Measurements from ENCODE around the gene PHACTR1.

PHACTR1 gene

DNA sequence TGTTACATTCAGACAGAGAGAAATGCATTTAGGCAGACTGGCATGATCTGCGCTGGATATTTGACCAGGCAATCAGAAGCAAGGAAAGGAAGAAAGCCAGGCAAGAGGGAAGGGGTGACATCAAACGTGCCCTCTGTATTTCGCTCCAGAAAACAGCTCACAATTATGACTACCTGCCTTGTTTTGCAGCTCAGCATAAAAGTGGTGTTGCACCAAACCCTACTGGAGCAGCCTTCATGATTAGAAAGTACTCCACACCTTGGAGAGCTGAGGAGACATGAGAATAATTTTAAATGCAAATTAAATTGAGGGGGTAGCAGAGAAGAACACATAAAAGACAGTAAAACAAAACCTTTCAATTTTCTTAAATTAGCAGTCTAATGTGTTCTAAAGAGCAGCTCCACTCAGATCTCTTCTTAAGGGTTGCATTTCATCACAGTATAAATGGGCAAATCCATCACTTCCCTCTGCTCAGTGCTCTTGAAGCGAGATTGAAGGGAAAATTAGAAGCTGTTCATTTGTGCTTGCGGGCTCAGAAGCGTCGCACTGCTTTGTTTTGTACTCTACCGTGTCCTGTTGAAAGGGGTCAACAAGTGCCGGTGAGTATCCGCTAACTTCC, at the start of gene PHACTR1:
PHACTR1 (plus strand) TSS at position 470 of the 619 bp plus-strand sequence.
- no CpG with 5 or more reads among the region's 10 CpGs for WGBS (ENCODE audit: insufficient coverage, insufficient read length)
- no peak within 1 kb of the TSS for H3K4me3 ChIP-seq (ENCODE audit: low read length)
- H3K27me3 ChIP-seq (ENCODE audit: control insufficient read depth, insufficient read depth, low read length) = no peaks in the 10 kb centered on the region
- no peaks in the 10 kb centered on the region for H3K36me3 ChIP-seq (ENCODE audit: control insufficient read depth, insufficient read depth, low read length)
- no peaks in the 10 kb centered on the region for H3K9me3 ChIP-seq (ENCODE audit: control insufficient read depth, insufficient read depth, low read length)
- peaks cover 3% of the 10 kb centered on the region; the same call in 1 of the 2 replicates for H3K4me1 ChIP-seq (ENCODE audit: control insufficient read depth, insufficient read depth, low read length)
- H3K27ac ChIP-seq (ENCODE audit: low read length) = no peak within 1 kb of the TSS
- DNase-seq (ENCODE audit: low read depth, low spot score) = no peak

DNA sequence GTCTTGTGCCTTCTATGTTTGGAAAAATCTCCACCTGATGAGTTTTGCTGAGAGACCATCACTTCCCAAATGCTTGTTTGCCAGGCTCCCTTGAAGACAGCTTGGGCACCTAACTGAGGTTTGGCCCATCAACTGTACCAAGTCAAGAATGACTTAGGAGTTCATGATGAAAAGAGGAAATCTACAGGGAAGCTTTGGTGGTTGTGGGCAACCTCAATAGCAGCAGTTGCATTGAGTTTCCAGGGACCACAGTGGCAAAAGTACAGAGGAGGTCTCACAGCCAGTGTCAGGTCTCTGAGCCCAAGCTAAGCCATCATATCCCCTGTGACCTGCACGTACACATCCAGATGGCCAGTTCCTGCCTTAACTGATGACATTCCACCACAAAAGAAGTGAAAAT, 49.7 kb upstream of the PHACTR1 start:
- no peaks in the 10 kb centered on the region for H3K9me3 ChIP-seq (ENCODE audit: control insufficient read depth, insufficient read depth, low read length)
- no peaks in the 10 kb centered on the region for H3K27me3 ChIP-seq (ENCODE audit: control insufficient read depth, insufficient read depth, low read length)
- H3K27ac ChIP-seq (ENCODE audit: low read length) = no peak overlapping the region
- H3K4me3 ChIP-seq (ENCODE audit: low read length) = no peak overlapping the region
- no CpG with 5 or more reads among the region's 1 CpG for WGBS (ENCODE audit: insufficient coverage, insufficient read length)
- no peaks in the 10 kb centered on the region for H3K36me3 ChIP-seq (ENCODE audit: control insufficient read depth, insufficient read depth, low read length)
- DNase-seq (ENCODE audit: low read depth, low spot score) = no peak
- no peaks in the 10 kb centered on the region for H3K4me1 ChIP-seq (ENCODE audit: control insufficient read depth, insufficient read depth, low read length)

DNA sequence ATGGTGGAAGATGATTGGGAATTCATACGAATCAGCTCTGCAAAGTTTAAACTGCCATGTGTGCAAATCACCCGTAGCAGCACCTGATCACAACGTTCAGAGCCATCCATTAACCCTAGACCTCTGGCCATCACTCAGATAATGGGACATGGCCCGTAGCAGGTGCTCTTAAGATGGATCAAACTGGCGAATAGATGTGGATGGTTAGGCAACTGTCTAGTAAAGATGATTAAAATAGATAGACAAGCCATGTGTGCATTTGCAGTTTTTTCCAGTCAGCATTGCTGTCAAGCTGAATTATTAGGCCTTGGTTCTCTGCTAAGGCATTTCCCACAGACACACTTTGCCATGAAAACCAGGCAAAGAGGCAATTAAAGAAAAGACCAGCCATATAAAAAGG, 40.6 kb upstream of the PHACTR1 start:
- no CpG with 5 or more reads among the region's 5 CpGs for WGBS (ENCODE audit: insufficient coverage, insufficient read length)
- no peaks in the 10 kb centered on the region for H3K36me3 ChIP-seq (ENCODE audit: control insufficient read depth, insufficient read depth, low read length)
- DNase-seq (ENCODE audit: low read depth, low spot score) = no peak
- no peak overlapping the region for H3K4me3 ChIP-seq (ENCODE audit: low read length)
- H3K27me3 ChIP-seq (ENCODE audit: control insufficient read depth, insufficient read depth, low read length) = no peaks in the 10 kb centered on the region
- no peaks in the 10 kb centered on the region for H3K9me3 ChIP-seq (ENCODE audit: control insufficient read depth, insufficient read depth, low read length)
- no peak overlapping the region for H3K27ac ChIP-seq (ENCODE audit: low read length)
- H3K4me1 ChIP-seq (ENCODE audit: control insufficient read depth, insufficient read depth, low read length) = peaks cover 1% of the 10 kb centered on the region; the same call in 1 of the 2 replicates

DNA sequence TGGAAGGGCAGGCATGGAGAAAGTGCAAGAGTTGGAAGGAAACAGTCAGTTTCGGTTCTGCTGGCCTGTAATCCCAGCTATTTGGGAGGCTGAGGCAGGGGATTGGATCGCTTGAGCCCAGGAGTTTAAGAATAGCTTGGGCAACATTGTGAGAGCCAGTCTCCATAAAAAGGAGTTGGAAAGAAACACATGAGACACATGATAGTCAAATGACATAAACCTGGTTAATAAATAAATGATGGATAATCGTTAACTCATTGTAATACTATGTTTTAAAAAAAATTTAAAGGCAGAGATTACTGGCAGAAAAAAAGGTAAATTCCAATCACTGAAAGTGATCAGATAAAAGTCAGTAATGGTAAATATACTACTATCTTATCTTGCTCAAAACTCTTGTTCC, 37.2 kb upstream of the PHACTR1 start:
- no peak for DNase-seq (ENCODE audit: low read depth, low spot score)
- Histone ChIP-seq H3K4me1 (ENCODE audit: control insufficient read depth, insufficient read depth, low read length) (no peaks in the 10 kb centered on the region), H3K4me3 (ENCODE audit: low read length) (no peak overlapping the region), H3K9me3 (ENCODE audit: control insufficient read depth, insufficient read depth, low read length) (no peaks in the 10 kb centered on the region), H3K27me3 (ENCODE audit: control insufficient read depth, insufficient read depth, low read length) (no peaks in the 10 kb centered on the region), H3K27ac (ENCODE audit: low read length) (no peak overlapping the region), H3K36me3 (ENCODE audit: control insufficient read depth, insufficient read depth, low read length) (no peaks in the 10 kb centered on the region)
- no CpG with 5 or more reads among the region's 3 CpGs for WGBS (ENCODE audit: insufficient coverage, insufficient read length)

DNA sequence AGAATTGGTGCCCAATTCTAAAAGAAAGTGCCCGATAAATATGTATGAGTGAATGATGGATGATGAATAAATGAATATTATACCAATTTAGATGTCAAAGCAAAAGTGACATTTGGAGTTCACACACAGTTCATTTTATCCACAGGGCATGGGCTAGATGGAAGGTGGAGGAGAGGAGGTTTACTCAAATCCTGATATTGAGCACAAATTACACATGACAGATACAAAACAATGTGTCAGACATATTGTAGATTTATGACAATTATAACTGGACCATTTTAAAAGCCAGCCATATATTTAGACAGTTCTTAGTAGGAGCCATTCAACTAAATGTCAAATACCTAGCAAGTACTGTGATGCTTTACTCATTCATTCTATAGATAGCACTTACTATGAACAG, 23.4 kb upstream of the PHACTR1 start:
- H3K4me1 ChIP-seq (ENCODE audit: control insufficient read depth, insufficient read depth, low read length) = no peaks in the 10 kb centered on the region
- H3K9me3 ChIP-seq (ENCODE audit: control insufficient read depth, insufficient read depth, low read length) = no peaks in the 10 kb centered on the region
- no peaks in the 10 kb centered on the region for H3K36me3 ChIP-seq (ENCODE audit: control insufficient read depth, insufficient read depth, low read length)
- no peak overlapping the region for H3K27ac ChIP-seq (ENCODE audit: low read length)
- no CpG with 5 or more reads among the region's 1 CpG for WGBS (ENCODE audit: insufficient coverage, insufficient read length)
- no peak for DNase-seq (ENCODE audit: low read depth, low spot score)
- no peaks in the 10 kb centered on the region for H3K27me3 ChIP-seq (ENCODE audit: control insufficient read depth, insufficient read depth, low read length)
- H3K4me3 ChIP-seq (ENCODE audit: low read length) = no peak overlapping the region

DNA sequence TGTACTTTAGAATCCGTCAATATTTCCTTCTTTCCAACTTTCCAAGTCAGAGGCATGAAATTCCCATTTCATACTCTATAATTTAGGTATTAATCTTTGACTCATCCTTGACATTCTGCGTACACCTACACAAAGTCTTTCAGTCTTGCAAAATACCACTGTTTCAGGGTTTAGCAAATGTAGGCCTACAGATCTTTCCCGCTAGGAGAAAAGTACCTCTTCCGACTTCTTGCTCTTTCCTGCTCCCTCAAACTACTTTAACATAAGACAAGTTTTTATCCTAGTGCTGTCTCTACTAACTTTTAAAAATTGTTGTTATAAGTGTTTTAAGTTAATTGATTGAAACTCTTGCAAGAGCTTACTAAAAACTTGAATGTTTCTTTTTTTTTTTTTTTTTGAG, 18.3 kb upstream of the PHACTR1 start:
- no peaks in the 10 kb centered on the region for H3K9me3 ChIP-seq (ENCODE audit: control insufficient read depth, insufficient read depth, low read length)
- no peak for DNase-seq (ENCODE audit: low read depth, low spot score)
- no CpG with 5 or more reads among the region's 4 CpGs for WGBS (ENCODE audit: insufficient coverage, insufficient read length)
- H3K36me3 ChIP-seq (ENCODE audit: control insufficient read depth, insufficient read depth, low read length) = no peaks in the 10 kb centered on the region
- H3K27me3 ChIP-seq (ENCODE audit: control insufficient read depth, insufficient read depth, low read length) = no peaks in the 10 kb centered on the region
- peaks cover 2% of the 10 kb centered on the region; the same call in 1 of the 2 replicates for H3K4me1 ChIP-seq (ENCODE audit: control insufficient read depth, insufficient read depth, low read length)
- no peak overlapping the region for H3K4me3 ChIP-seq (ENCODE audit: low read length)
- no peak overlapping the region for H3K27ac ChIP-seq (ENCODE audit: low read length)

DNA sequence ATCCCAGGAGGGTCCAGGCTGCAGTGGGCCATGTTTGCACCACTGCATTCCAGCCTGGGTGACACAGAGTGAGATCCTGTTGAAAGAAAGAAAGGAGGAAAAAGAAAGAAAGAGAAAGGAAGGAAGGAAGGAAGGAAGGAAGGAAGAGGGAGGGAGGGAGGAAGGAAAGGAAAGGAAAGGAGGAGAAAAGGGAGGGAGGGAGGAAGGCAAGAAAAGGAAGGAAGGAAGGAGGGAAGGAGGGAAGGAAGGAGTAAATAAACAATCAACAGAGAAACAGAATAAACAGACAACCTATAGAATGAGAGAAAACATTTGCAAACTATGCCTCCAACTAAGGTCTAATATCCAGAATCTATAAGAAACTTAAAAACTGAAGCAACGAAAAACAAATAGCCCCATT, 11.6 kb upstream of the PHACTR1 start:
- Histone ChIP-seq H3K36me3 (ENCODE audit: control insufficient read depth, insufficient read depth, low read length) (no peaks in the 10 kb centered on the region), H3K27ac (ENCODE audit: low read length) (no peak overlapping the region), H3K4me1 (ENCODE audit: control insufficient read depth, insufficient read depth, low read length) (peaks cover 2% of the 10 kb centered on the region; the same call in 1 of the 2 replicates), H3K9me3 (ENCODE audit: control insufficient read depth, insufficient read depth, low read length) (no peaks in the 10 kb centered on the region), H3K4me3 (ENCODE audit: low read length) (no peak overlapping the region), H3K27me3 (ENCODE audit: control insufficient read depth, insufficient read depth, low read length) (no peaks in the 10 kb centered on the region)
- no CpG with 5 or more reads among the region's 1 CpG for WGBS (ENCODE audit: insufficient coverage, insufficient read length)
- no peak for DNase-seq (ENCODE audit: low read depth, low spot score)

DNA sequence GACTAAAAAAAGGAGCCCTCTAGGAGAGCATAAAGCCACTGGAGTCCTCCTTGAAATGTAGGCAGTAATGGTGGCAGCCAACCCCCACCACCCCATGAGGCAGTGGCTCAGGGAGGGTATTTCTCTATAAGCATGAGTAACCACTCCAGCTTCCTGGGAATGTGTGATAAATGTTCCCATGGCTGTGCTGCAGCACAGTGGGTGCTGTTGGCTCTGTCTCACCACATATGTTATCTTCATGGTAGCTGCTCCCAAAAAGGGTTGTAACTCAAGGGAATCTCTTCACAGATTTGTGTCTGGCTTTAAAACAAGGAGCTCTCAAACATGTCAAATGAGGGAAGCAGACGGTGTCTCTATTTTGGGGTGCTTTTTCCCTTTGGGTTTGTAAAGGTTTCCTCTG, 7.5 kb upstream of the PHACTR1 start:
- Histone ChIP-seq H3K4me1 (ENCODE audit: control insufficient read depth, insufficient read depth, low read length) (no peaks in the 10 kb centered on the region; the same call in 1 of the 2 replicates), H3K36me3 (ENCODE audit: control insufficient read depth, insufficient read depth, low read length) (no peaks in the 10 kb centered on the region), H3K27ac (ENCODE audit: low read length) (no peak overlapping the region), H3K27me3 (ENCODE audit: control insufficient read depth, insufficient read depth, low read length) (no peaks in the 10 kb centered on the region), H3K9me3 (ENCODE audit: control insufficient read depth, insufficient read depth, low read length) (no peaks in the 10 kb centered on the region), H3K4me3 (ENCODE audit: low read length) (no peak overlapping the region)
- no CpG with 5 or more reads among the region's 1 CpG for WGBS (ENCODE audit: insufficient coverage, insufficient read length)
- no peak for DNase-seq (ENCODE audit: low read depth, low spot score)

DNA sequence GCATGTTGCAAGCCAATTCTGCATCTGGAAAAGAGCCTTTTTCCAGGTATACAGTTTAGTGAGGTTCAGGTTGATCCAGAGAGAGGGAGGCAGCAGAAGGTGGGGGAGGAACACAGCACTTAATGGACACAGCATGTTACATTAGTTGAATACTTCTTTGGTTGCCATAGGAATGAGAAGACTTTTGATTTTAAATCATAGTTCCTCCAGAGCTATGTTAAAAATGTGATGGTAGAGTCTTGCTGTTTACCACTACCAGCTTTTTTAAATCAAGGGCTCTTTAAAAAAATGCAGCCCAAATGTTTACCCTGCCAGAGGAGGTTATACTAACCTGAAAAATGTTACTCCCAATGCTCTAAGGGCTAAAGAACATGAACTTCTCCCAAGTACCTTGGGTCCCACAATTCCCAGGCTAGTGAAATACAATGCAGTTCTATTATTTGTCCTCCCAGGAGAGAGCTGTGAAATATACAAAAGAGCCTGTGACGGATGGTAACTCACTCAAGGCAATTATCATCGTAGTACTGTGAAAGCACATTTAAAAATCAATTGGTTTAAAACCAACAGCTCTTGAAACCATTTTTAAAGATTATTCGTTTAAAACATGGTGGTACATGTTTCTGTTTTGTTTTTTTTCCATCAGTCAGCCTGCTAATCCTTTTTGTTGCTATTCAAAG, 6.9 kb upstream of the PHACTR1 start:
- Histone ChIP-seq H3K36me3 (ENCODE audit: control insufficient read depth, insufficient read depth, low read length) (no peaks in the 10 kb centered on the region), H3K27me3 (ENCODE audit: control insufficient read depth, insufficient read depth, low read length) (no peaks in the 10 kb centered on the region), H3K27ac (ENCODE audit: low read length) (no peak overlapping the region), H3K4me3 (ENCODE audit: low read length) (no peak overlapping the region), H3K9me3 (ENCODE audit: control insufficient read depth, insufficient read depth, low read length) (no peaks in the 10 kb centered on the region), H3K4me1 (ENCODE audit: control insufficient read depth, insufficient read depth, low read length) (no peaks in the 10 kb centered on the region; the same call in 1 of the 2 replicates)
- DNase-seq (ENCODE audit: low read depth, low spot score) = no peak
- no CpG with 5 or more reads among the region's 3 CpGs for WGBS (ENCODE audit: insufficient coverage, insufficient read length)

DNA sequence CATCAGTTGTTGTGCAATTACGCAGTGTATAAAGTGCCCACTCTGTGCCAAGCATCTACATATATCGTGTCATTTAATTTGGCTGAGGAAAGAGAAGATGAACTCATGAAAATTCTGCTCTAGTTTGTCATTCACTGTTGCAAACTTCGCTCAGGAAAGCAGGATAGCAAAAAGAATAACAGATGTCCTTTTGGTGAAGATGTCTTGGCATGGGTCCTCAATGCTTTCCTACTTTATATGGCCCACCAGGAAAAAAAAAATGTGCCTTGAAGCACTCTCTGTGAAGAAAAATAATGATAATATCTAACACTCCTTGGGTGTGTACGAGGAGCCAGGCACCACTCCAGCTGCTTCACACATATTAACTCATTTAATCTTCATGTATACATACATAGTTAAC, 5.6 kb upstream of the PHACTR1 start:
- DNase-seq (ENCODE audit: low read depth, low spot score) = no peak
- Histone ChIP-seq H3K4me1 (ENCODE audit: control insufficient read depth, insufficient read depth, low read length) (peaks cover 2% of the 10 kb centered on the region; the same call in 1 of the 2 replicates), H3K27me3 (ENCODE audit: control insufficient read depth, insufficient read depth, low read length) (no peaks in the 10 kb centered on the region), H3K36me3 (ENCODE audit: control insufficient read depth, insufficient read depth, low read length) (no peaks in the 10 kb centered on the region), H3K4me3 (ENCODE audit: low read length) (no peak overlapping the region), H3K9me3 (ENCODE audit: control insufficient read depth, insufficient read depth, low read length) (no peaks in the 10 kb centered on the region), H3K27ac (ENCODE audit: low read length) (no peak overlapping the region)
- WGBS (ENCODE audit: insufficient coverage, insufficient read length) = no CpG with 5 or more reads among the region's 4 CpGs

DNA sequence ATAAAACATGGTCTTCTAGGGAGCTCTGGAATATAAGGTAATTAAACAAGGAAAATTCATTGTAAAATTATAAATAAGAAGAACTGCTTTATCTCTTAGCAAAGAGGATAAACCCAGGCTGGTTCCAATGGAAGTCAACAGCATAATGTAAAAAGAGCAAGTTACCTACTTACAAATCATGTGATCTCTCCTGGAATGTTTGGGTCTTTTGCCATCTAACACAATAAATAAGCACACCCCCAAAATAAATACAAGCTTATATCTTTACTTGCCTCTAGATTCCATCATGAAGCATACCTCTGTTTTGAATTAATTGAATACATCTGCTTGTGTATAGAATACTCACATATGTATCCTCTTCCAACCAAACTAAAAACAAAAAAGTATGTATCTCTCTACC, 2.5 kb upstream of the PHACTR1 start:
- Histone ChIP-seq H3K36me3 (ENCODE audit: control insufficient read depth, insufficient read depth, low read length) (no peaks in the 10 kb centered on the region), H3K4me1 (ENCODE audit: control insufficient read depth, insufficient read depth, low read length) (peaks cover 3% of the 10 kb centered on the region; the same call in 1 of the 2 replicates), H3K9me3 (ENCODE audit: control insufficient read depth, insufficient read depth, low read length) (no peaks in the 10 kb centered on the region), H3K27me3 (ENCODE audit: control insufficient read depth, insufficient read depth, low read length) (no peaks in the 10 kb centered on the region), H3K27ac (ENCODE audit: low read length) (no peak overlapping the region), H3K4me3 (ENCODE audit: low read length) (no peak overlapping the region)
- no peak for DNase-seq (ENCODE audit: low read depth, low spot score)
